Gastroesophageal sphincter (tissue), 4 donors: ENCODE results near the gene PACRG. TPM values are rescaled to one million over a fixed set of nuclear protein-coding genes. Genes with fewer than 3 reads are reported as not detected.

Experiments
- ATAC-seq: fragments of 150-250 bp; one replicate; pipeline ENCODE4 v1.9.1; 2016; ENCODE audit warnings: mild to moderate bottlenecking, moderate library complexity
- H3K27ac ChIP-seq, 4 donors: fragments of 200-600 bp; sonication (generic) in 3 of 4; 1 replicate in 3 of 4; 2 replicates in 1 of 4; pipeline ENCODE4 v1.5.1; 2016 to 2019
- H3K27me3 ChIP-seq: fragments of 200-600 bp; sonication (generic); one replicate; pipeline ENCODE4 v1.5.1; 2019
- H3K36me3 ChIP-seq, 2 donors: fragments of 200-600 bp; sonication (generic); one replicate each; pipeline ENCODE4 v1.5.1; 2019; ENCODE audit warnings: control low read depth in 1 of 2
- H3K4me1 ChIP-seq, 3 donors: fragments of 200-600 bp; sonication (generic); 1 replicate in 2 of 3; 2 replicates in 1 of 3; pipeline ENCODE4 v1.5.1; 2016 to 2019; ENCODE audit warnings: control low read depth in 2 of 3
- H3K4me3 ChIP-seq, 2 donors: fragments of 200-600 bp; sonication (generic); one replicate each; pipeline ENCODE4 v1.5.1; 2019; ENCODE audit warnings: mild to moderate bottlenecking in 1 of 2, moderate library complexity in 1 of 2
- H3K9me3 ChIP-seq, 3 donors: fragments of 200-600 bp; sonication (generic); one replicate each; pipeline ENCODE4 v1.5.1; 2017 to 2019; ENCODE audit warnings: control low read depth in 2 of 3
- EP300 ChIP-seq: sonication (generic); formaldehyde crosslinking; IDR thresholded peaks from one replicate; pipeline ENCODE4 v1.6.1; 2017; ENCODE audit warnings: antibody characterized with exemption, mild to moderate bottlenecking
- POLR2A ChIP-seq, 2 donors: fragments of 450-650 bp; IDR thresholded peaks; one replicate each; pipeline ENCODE4 v1.6.1; 2017; ENCODE audit warnings: antibody characterized with exemption in 2 of 2, mild to moderate bottlenecking in 2 of 2, moderate library complexity in 1 of 2
- POLR2AphosphoS5 ChIP-seq: sonication (generic); formaldehyde crosslinking; IDR thresholded peaks from one replicate; pipeline ENCODE4 v1.6.1; 2017; ENCODE audit warnings: antibody characterized with exemption
- WGBS, 2 donors: methylation state at CpG; one replicate each; pipeline ENCODE4 v1.1.5; 2018; ENCODE audit warnings: low coverage in 1 of 2; 5-methylcytosine and 5-hydroxymethylcytosine counted together
- small RNA-seq, 4 donors: library from RNA; depleted of rRNA; stranded (forward); fragments of <200 nt; gene quantifications; one replicate each; pipeline ENCODE3, GENCODE V24; 2016
- total RNA-seq, 4 donors: library from RNA; depleted of rRNA; stranded (reverse); fragments of >200 nt; gene quantifications; one replicate each; pipeline ENCODE4 v1.1.0, GENCODE V29; 2016
- TF ChIP-seq, protein P1 (sequence below), 4 experiments: fragments of 200-600 bp in 2 of 4; fragments of 450-650 bp in 2 of 4; sonication (generic) in 1 of 4; IDR thresholded peaks; one replicate each; pipeline ENCODE4 v1.5.1; 2017 to 2019; ENCODE audit warnings: antibody characterized with exemption in 4 of 4, mild to moderate bottlenecking in 2 of 4, moderate library complexity in 2 of 4

Gene PACRG
- total RNA-seq, 4 donors from 2014 or later = 1.0 to 7.0 TPM; not detected in 2

DNA sequence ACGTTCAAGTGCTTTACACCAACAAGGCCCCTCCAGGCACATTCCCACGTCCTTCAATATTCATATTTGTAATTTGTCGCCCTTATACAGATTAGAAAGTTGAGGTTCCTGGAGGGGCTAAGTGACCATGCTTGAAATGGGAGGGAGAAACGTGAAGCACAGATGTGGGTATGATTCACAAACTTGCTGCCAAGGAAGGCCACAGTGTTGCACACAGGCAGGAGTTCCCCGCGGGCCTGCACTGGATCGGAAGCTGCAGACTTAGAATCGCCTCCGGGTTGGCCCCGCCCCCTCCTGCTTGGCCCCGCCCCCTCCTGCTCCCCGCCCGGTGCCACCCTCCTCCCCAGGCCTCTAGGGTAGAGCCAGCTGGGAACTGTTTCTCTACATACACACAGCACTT lies 628.5 kb downstream of the PACRG start:
- H3K27ac ChIP-seq = peak overlapping the region; percentile 10 to 69 (median 60)
- no peaks in the 10 kb centered on the region for H3K9me3 ChIP-seq
- no peak overlapping the region for H3K4me3 ChIP-seq
- TF ChIP-seq POLR2A (IDR thresholded peaks at IDR 0.05) (no peak), POLR2AphosphoS5 (peak; percentile 20)
- no peaks in the 10 kb centered on the region for H3K27me3 ChIP-seq
- 58 to 68% methylated on average over 3 to 6 of the region's 13 CpGs for WGBS, 2 donors
- H3K36me3 ChIP-seq = no peaks in the 10 kb centered on the region
- ATAC-seq = peak; percentile 46
- H3K4me1 ChIP-seq = peaks cover 0 to 25% (median 3%) of the 10 kb centered on the region in 3 donors

DNA sequence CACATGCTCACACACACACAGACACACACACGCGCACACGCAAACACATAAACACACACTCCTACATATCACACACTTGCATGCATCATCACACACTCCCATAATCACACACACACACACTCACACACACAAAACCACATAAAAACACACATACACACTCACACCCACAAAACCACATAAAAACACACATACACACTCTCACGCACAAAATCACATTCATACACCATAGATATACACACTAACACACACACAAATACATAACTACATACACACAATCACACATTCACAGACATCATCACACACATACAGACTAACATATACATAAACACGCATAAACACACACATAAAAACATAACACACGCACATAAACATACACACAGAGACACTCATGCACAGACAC lies 629.0 kb downstream of the PACRG start:
- no peak for TF ChIP-seq POLR2A (IDR thresholded peaks at IDR 0.05)
- TF ChIP-seq POLR2AphosphoS5 = no peak
- no peak for TF ChIP-seq EP300
- TF ChIP-seq, protein P1, sequence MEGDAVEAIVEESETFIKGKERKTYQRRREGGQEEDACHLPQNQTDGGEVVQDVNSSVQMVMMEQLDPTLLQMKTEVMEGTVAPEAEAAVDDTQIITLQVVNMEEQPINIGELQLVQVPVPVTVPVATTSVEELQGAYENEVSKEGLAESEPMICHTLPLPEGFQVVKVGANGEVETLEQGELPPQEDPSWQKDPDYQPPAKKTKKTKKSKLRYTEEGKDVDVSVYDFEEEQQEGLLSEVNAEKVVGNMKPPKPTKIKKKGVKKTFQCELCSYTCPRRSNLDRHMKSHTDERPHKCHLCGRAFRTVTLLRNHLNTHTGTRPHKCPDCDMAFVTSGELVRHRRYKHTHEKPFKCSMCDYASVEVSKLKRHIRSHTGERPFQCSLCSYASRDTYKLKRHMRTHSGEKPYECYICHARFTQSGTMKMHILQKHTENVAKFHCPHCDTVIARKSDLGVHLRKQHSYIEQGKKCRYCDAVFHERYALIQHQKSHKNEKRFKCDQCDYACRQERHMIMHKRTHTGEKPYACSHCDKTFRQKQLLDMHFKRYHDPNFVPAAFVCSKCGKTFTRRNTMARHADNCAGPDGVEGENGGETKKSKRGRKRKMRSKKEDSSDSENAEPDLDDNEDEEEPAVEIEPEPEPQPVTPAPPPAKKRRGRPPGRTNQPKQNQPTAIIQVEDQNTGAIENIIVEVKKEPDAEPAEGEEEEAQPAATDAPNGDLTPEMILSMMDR (IDR thresholded peaks at IDR 0.05) = no peak
- no peaks in the 10 kb centered on the region for H3K36me3 ChIP-seq
- H3K9me3 ChIP-seq = no peaks in the 10 kb centered on the region
- peaks cover 0 to 25% (median 3%) of the 10 kb centered on the region in 3 donors for H3K4me1 ChIP-seq
- H3K27me3 ChIP-seq = no peaks in the 10 kb centered on the region
- no peak overlapping the region for H3K4me3 ChIP-seq
- H3K27ac ChIP-seq = peak overlapping the region in 1 of 4 donors; percentile 19
- WGBS, 2 donors = 91 to 100% methylated on average over 1 to 6 of the region's 6 CpGs
- ATAC-seq = no peak

DNA sequence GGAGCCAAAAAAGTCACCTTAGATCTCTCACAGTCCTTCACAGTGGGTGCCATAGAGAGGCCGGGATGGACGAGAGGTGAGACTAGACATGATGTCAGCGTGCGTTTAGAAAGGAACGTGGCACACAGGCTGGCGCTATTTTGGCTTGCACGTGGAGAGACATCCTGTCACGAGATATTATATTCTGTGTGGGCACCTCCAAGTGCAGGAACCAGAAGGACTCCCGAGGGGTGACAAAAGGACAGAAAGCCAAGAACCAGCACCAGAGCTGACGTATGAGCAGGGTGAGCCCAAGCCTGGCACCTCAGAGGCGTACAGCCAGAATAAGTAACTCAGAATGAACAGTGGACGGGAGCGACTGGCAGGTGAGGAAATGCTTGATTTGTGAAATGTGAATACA lies 636.9 kb downstream of the PACRG start:
- Histone ChIP-seq H3K9me3 (no peaks in the 10 kb centered on the region), H3K4me1 (no peaks in the 10 kb centered on the region), H3K36me3 (no peaks in the 10 kb centered on the region), H3K4me3 (no peak overlapping the region), H3K27me3 (no peaks in the 10 kb centered on the region), H3K27ac (no peak overlapping the region)
- 91 to 95% methylated on average over 8 to 13 of the region's 13 CpGs for WGBS, 2 donors
- TF ChIP-seq POLR2AphosphoS5 (no peak), EP300 (no peak), POLR2A (IDR thresholded peaks at IDR 0.05) (no peak)
- TF ChIP-seq, protein P1 (IDR thresholded peaks at IDR 0.05) = no peak
- no peak for ATAC-seq

Small RNAs within 50 kb of the gene (small RNA-seq; reads per million reads assigned to genes)
- gene AL031121.1 (0 reads per million in 4 donors), gene AL590286.1 (0 reads per million in 4 donors)

Other genes with a start within 250 kb of the PACRG start
- gene PRKN, start 208 bp upstream of the PACRG start, total RNA-seq = 10 to 100 TPM in 3 of 4 donors, 1 to 10 TPM in 1; 8.4 to 58.6 (median 25.8) TPM